ENCODE measurements around the gene C1QTNF8. TPM values are rescaled to one million over a fixed set of nuclear protein-coding genes. Genes with fewer than 3 reads are reported as not detected.
A peak's percentile ranks its signal among the peaks of the same experiment; 100 is the strongest.

The C1QTNF8 gene
- total and polyA plus RNA-seq, 2 of the 8 experiments (the other 6 are each of a cell fraction or from before 2014, with no cell fraction given), result not detected

GRCh38 chr16:1073262-1073558 lies 22.8 kb downstream of the C1QTNF8 start:
- Histone ChIP-seq H3K79me1 (ENCODE audit: low read depth, low read length) (no peaks in the 10 kb centered on the region), H3K18ac (ENCODE audit: extremely low read depth, low read length) (no peak overlapping the region), H4K5ac (ENCODE audit: insufficient read length, low read depth, low read length) (no peak overlapping the region), H2BK120ac (replicated peaks; ENCODE audit: low read depth, low read length) (no peak overlapping the region), H4K20me1 (replicated peaks in 1 of 2; ENCODE audit: control insufficient read depth in 1 of 2, insufficient read depth in 2 of 2, low read length in 2 of 2) (peaks cover 0 to 6% of the 10 kb centered on the region in 2 experiments), H3K36me3 (ENCODE audit: control insufficient read depth in 2 of 4, insufficient read depth in 4 of 4, low read length in 3 of 4) (no peaks in the 10 kb centered on the region), H2AK5ac (ENCODE audit: low read depth, low read length) (no peak overlapping the region), H3K23ac (ENCODE audit: insufficient read length) (no peak overlapping the region), H2AFZ (ENCODE audit: low read length) (no peak overlapping the region), H3K9ac (replicated peaks in 1 of 4; ENCODE audit: extremely low read depth in 1 of 4, low read depth in 3 of 4, low read length in 3 of 4) (no peak overlapping the region), H3K23me2 (ENCODE audit: low read depth, low read length) (peaks cover 7% of the 10 kb centered on the region; the same call in 1 of the 2 replicates), H3K27ac (ENCODE audit: low read depth, low read length) (no peak overlapping the region), H3K4ac (replicated peaks; ENCODE audit: insufficient read length, low read depth, low read length) (no peak overlapping the region), H3K14ac (ENCODE audit: insufficient read length) (no peak overlapping the region), H3K27me3 (replicated peaks in 1 of 4; ENCODE audit: control insufficient read depth in 3 of 4, extremely low read depth in 1 of 4, insufficient read depth in 3 of 4, low read length in 3 of 4) (peaks cover 2 to 16% (median 12%) of the 10 kb centered on the region in 4 experiments; a peak in 6 of 7 replicates), H3K4me3 (ENCODE audit: extremely low read depth in 1 of 4, insufficient read depth in 2 of 4, low read depth in 3 of 4, low read length in 4 of 4) (peak overlapping the region in 1 of 4 experiments; percentile 62; a peak in 1 of 8 replicates), H2BK15ac (ENCODE audit: low read length) (no peak overlapping the region), H4K8ac (ENCODE audit: extremely low read depth, insufficient read depth, low read length) (no peak overlapping the region), H3K79me2 (ENCODE audit: control insufficient read depth in 1 of 2, insufficient read depth in 2 of 2, low read length in 2 of 2) (no peaks in the 10 kb centered on the region), H2BK20ac (ENCODE audit: low read length) (no peak overlapping the region), H3K4me2 (ENCODE audit: insufficient read depth in 1 of 2, low read depth in 2 of 2, low read length in 2 of 2) (peak overlapping the region; percentile 58 to 63; a peak in 1 of 4 replicates), H3K9me3 (ENCODE audit: insufficient read depth in 2 of 2, low read depth in 1 of 2, low read length in 1 of 2) (no peaks in the 10 kb centered on the region), H2BK5ac (ENCODE audit: low read depth, low read length) (no peak overlapping the region), H2BK12ac (ENCODE audit: low read depth, low read length) (no peak overlapping the region), H3K56ac (replicated peaks; ENCODE audit: insufficient read length, low read depth, low read length) (no peak overlapping the region), H4K91ac (replicated peaks; ENCODE audit: insufficient read length, low read length) (no peak overlapping the region), H3K4me1 (replicated peaks in 1 of 4; ENCODE audit: control insufficient read depth in 3 of 4, insufficient read depth in 4 of 4, low read length in 3 of 4) (peaks cover 0 to 22% (median 16%) of the 10 kb centered on the region in 4 experiments; a peak in 6 of 7 replicates)
- FAIRE-seq (no peak), DNase-seq (ENCODE audit: low read depth in 1 of 2, low spot score in 2 of 2) (no peak)
- WGBS, 2 experiments (ENCODE audit: extremely low coverage in 1 of 2, insufficient coverage in 1 of 2, insufficient read length in 1 of 2, insufficient replicate concordance in 2 of 2, low coverage in 1 of 2, low lambda C conversion rate in 2 of 2, missing lambda C conversion rate in 1 of 2), result 72% methylated on average over 4 of the region's 13 CpGs; no CpG with 5 or more reads in 1 of the 2 experiments
- ChIA-PET POLR2A (ENCODE audit: partially characterized antibody) (no interaction called here), CTCF (ENCODE audit: partially characterized antibody) (interaction anchor here (0.6 to 2.6 kb wide), 6 partner anchors 8 to 28 kb away, joined by 3 to 8 read pairs (median 4); no protein-coding TSS in a partner anchor)
- TF ChIP-seq CTCF (IDR thresholded peaks at IDR 0.05; ENCODE audit: control extremely low read depth in 1 of 3, insufficient read depth in 1 of 3, low read depth in 1 of 3, low read length in 3 of 3) (no peak), BCL11A (IDR thresholded peaks at IDR 0.05; ENCODE audit: low read depth in 2 of 2, low read length in 2 of 2) (no peak), EGR1 (IDR thresholded peaks at IDR 0.05; ENCODE audit: borderline replicate concordance, low read depth, low read length) (no peak), ZNF274 (IDR thresholded peaks at IDR 0.05; ENCODE audit: borderline replicate concordance, extremely low read depth, low read length) (no peak), SUZ12 (IDR thresholded peaks at IDR 0.05; ENCODE audit: low read length) (no peak), RXRA (IDR thresholded peaks at IDR 0.05; ENCODE audit: insufficient read depth, low read depth, low read length) (no peak), BACH1 (IDR thresholded peaks at IDR 0.05; ENCODE audit: low read length) (no peak), RFX5 (IDR thresholded peaks at IDR 0.05; ENCODE audit: borderline replicate concordance, low read depth, low read length) (no peak), EP300 (IDR thresholded peaks at IDR 0.05; ENCODE audit: borderline replicate concordance in 1 of 2, low read depth in 2 of 2, low read length in 2 of 2) (no peak), POLR2AphosphoS5 (IDR thresholded peaks at IDR 0.05; ENCODE audit: low read depth, low read length) (no peak), RBBP5 (IDR thresholded peaks at IDR 0.05; ENCODE audit: borderline replicate concordance, low read depth, low read length) (no peak)

Measured in H1 (cell line).